Measurements from ENCODE around the gene METAP1D.

DNA sequence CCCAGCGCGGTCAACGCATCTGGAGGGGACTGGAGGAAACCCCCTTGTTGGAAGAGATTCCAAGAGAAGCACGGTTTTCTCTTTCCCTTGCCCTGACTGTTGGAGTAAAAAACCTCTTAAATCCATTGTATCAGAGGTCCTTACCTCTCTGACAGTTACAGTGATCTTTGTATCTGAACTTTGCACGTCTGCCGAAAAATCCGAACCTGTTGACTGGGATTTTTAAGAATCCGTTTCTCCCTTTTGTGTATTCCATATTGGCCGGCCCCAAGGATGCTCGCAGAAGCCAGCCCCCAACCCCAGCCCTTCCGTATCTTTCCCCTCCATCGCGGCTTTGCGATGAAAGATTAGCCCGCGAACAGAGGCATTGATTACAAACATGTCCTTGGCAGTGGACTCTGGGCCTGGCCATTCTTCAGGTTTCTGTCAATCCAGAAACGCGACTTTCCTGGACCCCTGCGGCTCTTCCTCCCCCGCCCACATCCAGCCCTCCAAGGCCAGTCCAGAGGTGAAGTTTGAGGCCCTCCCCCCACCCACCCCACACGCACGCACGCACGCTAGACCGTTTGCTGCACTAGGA lies 81.0 kb downstream of the METAP1D start:
- TF ChIP-seq POLR2AphosphoS5 (IDR thresholded peaks at IDR 0.05; ENCODE audit: low read depth) (no peak), SPI1 (IDR thresholded peaks at IDR 0.05; ENCODE audit: borderline replicate concordance, low read depth) (no peak), REST (IDR thresholded peaks at IDR 0.05; ENCODE audit: insufficient replicate concordance, low read depth) (no peak)
- TF ChIP-seq, protein P1, sequence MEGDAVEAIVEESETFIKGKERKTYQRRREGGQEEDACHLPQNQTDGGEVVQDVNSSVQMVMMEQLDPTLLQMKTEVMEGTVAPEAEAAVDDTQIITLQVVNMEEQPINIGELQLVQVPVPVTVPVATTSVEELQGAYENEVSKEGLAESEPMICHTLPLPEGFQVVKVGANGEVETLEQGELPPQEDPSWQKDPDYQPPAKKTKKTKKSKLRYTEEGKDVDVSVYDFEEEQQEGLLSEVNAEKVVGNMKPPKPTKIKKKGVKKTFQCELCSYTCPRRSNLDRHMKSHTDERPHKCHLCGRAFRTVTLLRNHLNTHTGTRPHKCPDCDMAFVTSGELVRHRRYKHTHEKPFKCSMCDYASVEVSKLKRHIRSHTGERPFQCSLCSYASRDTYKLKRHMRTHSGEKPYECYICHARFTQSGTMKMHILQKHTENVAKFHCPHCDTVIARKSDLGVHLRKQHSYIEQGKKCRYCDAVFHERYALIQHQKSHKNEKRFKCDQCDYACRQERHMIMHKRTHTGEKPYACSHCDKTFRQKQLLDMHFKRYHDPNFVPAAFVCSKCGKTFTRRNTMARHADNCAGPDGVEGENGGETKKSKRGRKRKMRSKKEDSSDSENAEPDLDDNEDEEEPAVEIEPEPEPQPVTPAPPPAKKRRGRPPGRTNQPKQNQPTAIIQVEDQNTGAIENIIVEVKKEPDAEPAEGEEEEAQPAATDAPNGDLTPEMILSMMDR (IDR thresholded peaks at IDR 0.05; ENCODE audit: insufficient read depth, low read length): no peak

Measured in HL-60 (cell line).